ENCODE results near the gene FCGR3B. TPM values are rescaled to one million over a fixed set of nuclear protein-coding genes. Genes with fewer than 3 reads are reported as not detected.
"Not testable (repeated sequence)": the region's sequence is repeated elsewhere in the genome, so short reads cannot be mapped to it uniquely, and the experiment has no call there.

FCGR3B gene
- total RNA-seq, 1 donor from 2014 or later, result 10.9 TPM

- DNase-seq (ENCODE audit: low spot score), result not testable (repeated sequence)
Observed at GRCh38 chr1:161605762-161606540, 25.0 kb downstream of the FCGR3B start.

- not testable (repeated sequence) for DNase-seq (ENCODE audit: low spot score)
Observed at GRCh38 chr1:161605024-161605423, 26.0 kb downstream of the FCGR3B start.

DNA sequence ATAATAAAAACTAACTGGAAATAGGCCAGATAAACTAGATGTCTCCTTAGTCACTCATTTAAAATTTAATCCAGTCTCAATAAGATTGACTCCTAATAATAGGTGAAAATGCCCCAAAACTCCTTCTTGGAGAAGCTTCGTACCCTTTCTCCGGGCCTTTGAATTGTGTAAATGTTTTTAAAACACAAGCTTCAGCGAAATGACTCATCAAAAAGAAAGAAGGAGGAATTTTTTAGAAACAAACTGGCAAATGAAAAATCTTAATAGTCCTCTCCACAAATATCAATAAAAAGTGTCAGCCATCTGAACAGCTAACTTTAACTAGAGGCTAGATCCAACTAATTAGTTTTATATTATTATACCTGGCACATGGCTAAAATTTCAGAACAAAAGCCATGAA is 33.9 kb downstream of the FCGR3B start:
- DNase-seq (ENCODE audit: low spot score), result not testable (repeated sequence)

DNA sequence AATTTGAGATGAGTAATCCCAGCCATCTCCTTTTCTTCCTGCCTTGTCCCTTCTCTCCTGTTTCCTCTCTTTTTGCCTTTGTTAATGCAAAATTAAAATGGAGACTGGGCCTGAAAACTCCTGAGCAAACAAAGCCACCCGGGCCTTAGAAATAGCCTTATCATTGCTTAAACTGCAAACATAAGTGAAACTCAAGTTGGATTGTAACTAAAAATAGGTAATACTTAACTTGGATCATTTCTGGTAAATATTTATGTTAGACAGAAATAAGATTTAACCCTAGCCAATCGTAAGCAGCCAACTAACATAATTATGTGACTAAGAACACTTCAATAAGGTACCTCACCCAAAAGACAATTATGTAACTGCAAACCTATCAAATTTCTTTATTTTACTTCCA is 35.4 kb downstream of the FCGR3B start:
- DNase-seq (ENCODE audit: low spot score), result not testable (repeated sequence)

DNA sequence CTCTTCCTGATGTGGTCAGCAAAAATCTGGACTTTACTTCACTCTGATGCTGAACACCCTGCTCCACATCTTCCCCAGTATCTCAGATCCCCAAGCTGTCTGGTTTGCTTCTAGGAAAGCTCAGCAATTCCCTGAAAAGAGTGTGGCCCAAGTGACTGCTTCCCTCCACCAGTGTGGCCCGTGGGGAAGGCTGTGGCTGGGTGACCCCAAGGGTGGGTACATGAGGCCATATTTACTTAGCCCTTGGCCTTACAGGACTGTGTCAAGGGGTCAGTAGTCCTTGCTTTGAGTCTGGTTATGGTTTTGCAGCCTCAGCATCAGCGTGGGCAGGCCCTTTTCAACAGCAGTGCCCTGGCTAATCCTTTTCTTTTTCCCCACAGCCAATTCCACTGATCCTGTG is 35.8 kb downstream of the FCGR3B start:
- not testable (repeated sequence) for DNase-seq (ENCODE audit: low spot score)

DNA sequence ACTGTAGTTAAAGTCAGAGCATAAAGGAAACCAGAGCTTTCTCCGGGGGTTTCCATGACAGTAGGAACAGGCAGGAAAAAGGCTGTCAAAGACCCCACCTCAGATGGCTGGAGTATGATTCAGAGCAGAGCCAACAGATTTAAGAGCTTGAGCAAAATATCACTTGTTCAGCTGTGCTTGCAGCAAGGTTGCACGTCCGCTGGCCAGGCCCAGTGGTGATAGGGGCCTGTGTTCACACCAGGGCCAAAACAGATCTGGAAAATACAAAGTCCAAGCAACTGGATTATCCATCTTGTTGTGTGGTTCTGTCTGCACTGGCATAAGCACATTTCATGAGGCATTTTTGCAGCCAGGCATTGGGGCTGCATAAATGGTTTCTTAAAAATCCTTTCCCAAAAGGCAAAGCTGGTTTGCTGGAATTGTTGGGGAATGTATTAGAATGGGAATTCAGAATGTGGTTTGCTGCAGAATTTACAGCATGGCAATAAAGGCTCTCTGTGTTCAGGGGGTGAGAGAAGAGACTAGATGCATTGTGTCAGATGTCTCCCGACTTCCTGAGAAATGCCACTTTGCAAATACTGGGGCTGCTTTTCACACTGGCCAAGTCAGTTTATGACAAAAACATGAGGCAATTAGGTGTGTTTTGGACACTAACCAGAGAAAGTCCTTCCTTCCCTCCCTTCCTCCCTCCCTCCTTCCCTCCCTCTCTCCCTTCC is 36.5 kb downstream of the FCGR3B start:
- not testable (repeated sequence) for DNase-seq (ENCODE audit: low spot score)

- DNase-seq (ENCODE audit: low spot score), result not testable (repeated sequence)
Observed at GRCh38 chr1:161593092-161593755, 37.8 kb downstream of the FCGR3B start.

DNA sequence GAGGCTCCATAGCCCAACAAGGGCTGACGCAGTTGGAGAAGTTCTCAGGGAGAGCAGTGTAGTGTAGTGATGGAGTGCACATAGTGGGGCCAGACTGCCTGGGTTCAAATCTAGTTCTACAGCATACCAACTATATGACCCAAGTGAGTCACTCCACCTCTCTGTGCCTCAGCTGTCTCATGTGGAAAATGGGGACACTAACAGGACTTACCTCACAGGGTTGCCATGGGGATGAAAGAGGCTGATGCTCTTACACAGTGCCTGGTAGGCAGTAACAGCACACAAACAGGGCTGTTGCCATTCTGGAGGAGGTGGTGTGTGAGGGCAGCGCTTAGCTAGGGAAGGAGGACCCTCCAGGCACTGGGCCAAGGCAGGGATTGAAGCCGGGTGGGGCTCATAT is 38.4 kb downstream of the FCGR3B start:
- DNase-seq (ENCODE audit: low spot score), result not testable (repeated sequence)

GRCh38 chr1:161589920-161590319 is 41.1 kb downstream of the FCGR3B start:
- not testable (repeated sequence) for DNase-seq (ENCODE audit: low spot score)

DNA sequence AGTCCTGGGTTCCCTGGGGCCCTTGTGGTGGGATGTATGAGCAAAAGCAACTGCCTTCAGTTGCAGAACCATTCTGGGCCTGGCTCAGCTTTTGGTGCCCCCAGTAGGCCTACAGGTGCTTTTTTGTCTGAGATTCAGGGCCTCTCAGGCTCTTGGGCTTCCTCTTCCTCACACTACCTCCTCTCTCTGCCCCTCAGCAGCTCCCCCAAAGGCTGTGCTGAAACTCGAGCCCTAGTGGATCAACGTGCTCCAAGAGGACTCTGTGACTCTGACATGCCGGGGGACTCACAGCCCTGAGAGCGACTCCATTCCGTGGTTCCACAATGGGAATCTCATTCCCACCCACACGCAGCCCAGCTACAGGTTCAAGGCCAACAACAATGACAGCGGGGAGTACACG is 41.6 kb downstream of the FCGR3B start:
- not testable (repeated sequence) for DNase-seq (ENCODE audit: low spot score)

- DNase-seq (ENCODE audit: low spot score), result not testable (repeated sequence)
Observed at GRCh38 chr1:161588596-161588995, 42.4 kb downstream of the FCGR3B start.

GRCh38 chr1:161582882-161583281 is 48.1 kb downstream of the FCGR3B start:
- DNase-seq (ENCODE audit: low spot score), result not testable (repeated sequence)

- DNase-seq (ENCODE audit: low spot score), result not testable (repeated sequence)
Observed at GRCh38 chr1:161580879-161581537, 50.0 kb downstream of the FCGR3B start.

DNA sequence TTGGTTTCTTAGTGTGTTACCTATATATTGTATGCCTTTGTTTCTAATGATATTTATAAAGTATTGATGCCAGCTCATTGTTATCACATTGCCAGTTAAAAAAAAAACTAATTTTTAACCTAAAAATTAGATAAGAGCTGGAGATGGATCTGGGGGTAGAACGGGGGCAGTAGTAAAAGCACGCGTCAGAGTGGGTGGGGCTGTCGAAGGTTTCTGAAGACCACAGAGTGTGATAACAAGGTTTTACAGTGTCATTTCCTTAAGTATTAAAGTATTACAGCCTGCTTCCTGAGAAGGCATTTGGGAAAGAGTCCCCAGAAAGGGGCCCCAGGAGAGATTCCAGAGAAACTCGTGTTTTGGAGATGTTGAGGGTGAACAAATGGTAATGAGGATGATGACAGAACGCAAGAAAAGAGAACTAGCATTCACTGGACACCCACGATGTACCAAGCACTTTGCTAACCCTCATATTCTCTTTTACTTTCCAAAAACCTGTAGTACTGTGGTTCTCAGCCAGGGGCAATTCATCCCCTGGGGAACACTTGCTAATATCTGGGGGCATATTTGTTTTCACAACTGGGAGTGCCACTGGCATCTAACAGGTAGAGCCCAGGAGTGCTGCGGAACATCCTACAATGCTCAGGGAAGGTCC is 51.0 kb downstream of the FCGR3B start:
- not testable (repeated sequence) for DNase-seq (ENCODE audit: low spot score)

GRCh38 chr1:161576676-161577075 is 54.3 kb downstream of the FCGR3B start:
- DNase-seq (ENCODE audit: low spot score), result not testable (repeated sequence)

Other genes with a start within 250 kb of the FCGR3B start
- 161 TPM for gene FCGR2A, start 125.7 kb downstream of the FCGR3B start, total RNA-seq
- gene HSPA6, start 106.6 kb downstream of the FCGR3B start, total RNA-seq, result 6.8 TPM
- gene FCGR3A, start 81.4 kb downstream of the FCGR3B start, total RNA-seq, result 117 TPM
- gene FCGR2B, start 32.0 kb upstream of the FCGR3B start, total RNA-seq, result 43.4 TPM
- gene FCRLA, start 76.1 kb upstream of the FCGR3B start, total RNA-seq, result not detected
- 0.48 TPM for gene FCRLB, start 90.4 kb upstream of the FCGR3B start, total RNA-seq
- gene DUSP12, start 118.6 kb upstream of the FCGR3B start, total RNA-seq, result 16.2 TPM
- 26.5 TPM for gene ATF6, start 135.1 kb upstream of the FCGR3B start, total RNA-seq